GM19099 (cell line): Measurements from ENCODE around the gene KCNQ2.

Experiments
- POLR2A ChIP-seq: IDR thresholded peaks from 3 replicates; pipeline ENCODE4 v1.6.1; 2011; ENCODE audit warnings: low read depth; ENCODE audit not compliant: insufficient read length; ENCODE audit errors: extremely low read depth

KCNQ2 gene

DNA sequence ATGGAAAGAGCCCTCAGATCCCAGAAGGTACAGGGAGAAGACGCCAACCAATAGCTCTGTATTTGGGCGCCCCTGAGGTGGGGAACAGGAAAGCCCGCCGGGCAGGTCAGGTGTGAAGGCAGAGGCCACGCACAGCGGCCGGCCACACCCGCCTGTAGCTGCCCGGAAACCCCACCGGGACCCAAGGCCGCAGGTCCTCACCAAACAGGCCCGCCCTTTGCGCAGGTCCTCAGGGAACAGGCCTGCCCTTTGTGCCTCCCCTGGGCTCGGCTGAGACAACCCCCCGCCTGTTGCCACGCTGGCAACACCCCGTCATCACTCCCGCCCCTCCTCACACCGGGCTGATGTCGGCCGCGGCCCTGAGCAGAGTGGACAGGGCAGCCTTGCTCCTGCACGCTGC is 66.4 kb downstream of the KCNQ2 start:
- no peak for TF ChIP-seq POLR2A

DNA sequence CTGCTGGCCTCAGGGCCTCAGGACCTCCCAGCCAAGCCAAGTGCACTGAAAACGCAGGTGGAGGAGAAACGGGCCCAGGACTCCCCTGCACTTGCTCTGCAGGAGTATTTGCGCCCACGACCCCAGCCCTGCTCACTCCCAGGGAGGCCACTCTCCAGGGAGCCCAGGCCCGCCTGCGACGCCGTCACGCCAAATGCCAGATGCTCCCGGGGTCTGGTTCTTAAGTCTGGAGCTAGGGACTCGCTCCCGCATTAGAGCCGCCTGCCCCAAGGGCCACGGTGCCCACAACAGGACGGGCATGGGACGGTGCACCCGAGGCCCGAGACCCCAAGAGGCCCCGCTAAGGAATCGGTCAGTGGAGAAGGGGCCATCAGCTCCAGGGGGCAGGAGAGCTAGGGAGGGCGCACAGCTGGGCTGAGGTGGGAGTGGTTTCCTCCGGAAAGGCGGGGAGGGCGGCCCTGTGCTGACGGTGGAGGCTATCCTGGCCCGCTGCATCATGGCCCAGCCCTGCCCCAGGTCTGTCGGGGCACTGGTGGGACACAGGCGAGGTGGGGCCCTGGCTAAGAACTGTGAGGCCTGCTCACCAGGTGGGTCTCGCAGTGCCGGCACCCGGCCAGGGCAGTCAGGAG is 67.2 kb downstream of the KCNQ2 start:
- TF ChIP-seq POLR2A = no peak

DNA sequence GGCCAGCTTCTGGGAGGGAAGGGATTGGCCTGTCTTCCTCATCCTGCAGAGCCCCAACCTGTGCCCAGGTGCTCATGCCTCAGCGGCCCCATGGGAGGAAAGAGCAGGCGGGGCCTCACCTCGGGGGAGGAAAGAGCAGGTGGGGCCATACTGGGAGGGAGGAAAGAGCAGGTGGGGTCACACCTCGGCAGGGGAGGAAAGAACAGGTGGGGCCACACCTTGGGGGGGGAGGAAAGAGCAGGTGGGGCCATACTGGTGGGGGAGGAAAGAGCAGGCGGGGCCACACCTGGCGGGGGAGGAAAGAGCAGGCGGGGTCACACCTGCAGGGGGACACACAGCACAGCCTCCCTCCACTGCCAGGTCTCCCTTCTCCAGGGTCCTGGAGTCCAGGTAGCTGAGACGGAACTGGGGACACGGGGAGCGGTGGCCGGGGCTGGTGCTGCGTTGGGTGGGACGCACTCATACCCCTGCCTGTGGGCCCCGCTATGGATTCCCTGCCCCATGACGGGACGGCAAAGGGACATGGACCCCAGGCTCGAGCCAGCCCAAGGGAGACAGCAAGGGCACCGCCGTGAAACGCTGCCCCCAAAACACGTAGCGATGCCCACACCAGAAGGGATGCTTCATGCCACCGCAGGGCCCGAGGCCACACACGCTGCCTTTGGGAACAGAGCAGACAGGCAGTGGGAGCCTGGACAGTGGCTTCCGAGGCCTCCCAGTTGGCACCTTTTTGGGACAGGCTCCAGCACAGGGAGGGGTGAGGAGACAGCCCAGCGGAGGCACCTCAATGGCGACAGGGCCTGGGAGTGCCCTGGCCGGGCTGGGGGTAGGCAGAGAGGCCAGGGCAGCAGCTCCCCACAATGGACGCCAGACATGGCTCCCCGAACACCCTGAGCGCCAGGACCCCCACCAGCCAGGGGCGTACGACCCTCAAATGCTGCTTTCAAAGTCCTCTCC is 68.0 kb downstream of the KCNQ2 start:
- TF ChIP-seq POLR2A = no peak

DNA sequence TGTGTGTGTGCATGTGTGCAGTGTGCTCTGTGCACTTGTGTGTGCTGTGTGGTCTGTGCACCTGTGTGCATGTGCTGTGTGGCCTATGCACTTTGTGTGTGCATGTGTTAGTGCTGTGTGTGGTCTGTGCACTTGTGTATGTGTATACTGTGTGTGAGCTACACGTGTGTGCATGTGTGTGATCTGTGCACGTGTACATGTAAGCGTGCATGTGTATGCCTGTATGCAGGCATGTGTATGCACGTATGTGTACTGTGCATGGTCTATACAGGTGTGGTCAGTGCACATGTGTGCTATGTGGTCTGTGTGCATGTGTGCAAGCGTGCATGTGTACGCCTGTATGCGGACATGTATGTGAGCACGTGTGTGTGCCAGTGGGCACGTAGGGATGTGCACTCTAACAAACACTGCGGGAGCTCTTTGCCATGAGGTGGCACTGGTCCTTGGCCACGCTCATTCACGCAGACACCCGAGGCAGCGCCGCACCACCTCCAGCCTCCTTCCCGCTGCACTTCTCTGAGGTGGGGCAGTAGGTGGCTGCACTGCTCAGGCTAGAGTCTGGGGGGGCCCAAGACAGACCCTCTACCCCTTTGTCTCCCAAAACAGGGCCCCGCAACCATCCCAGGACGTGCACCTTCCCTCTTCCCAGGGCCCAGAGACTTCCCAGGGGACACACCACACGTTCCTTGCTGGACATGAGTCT is 68.9 kb downstream of the KCNQ2 start:
- TF ChIP-seq POLR2A = no peak

DNA sequence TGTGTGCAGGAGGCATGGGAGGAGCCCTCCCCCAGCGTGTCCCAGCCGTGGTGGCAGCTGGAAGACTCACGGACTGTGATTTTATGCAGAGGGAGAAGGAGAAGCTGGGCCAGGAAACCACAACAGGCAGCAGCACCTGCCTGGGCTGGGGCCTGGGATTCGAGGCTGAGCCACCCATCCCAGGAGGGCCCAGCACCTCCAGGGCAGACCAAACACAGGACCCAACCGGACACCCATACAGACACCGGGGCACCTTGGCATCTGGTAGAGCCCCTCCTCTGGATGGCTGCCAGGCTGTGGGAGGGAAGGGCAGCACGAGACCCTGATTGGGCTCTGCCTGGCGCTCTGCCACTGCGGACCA is 69.6 kb downstream of the KCNQ2 start:
- TF ChIP-seq POLR2A = no peak

DNA sequence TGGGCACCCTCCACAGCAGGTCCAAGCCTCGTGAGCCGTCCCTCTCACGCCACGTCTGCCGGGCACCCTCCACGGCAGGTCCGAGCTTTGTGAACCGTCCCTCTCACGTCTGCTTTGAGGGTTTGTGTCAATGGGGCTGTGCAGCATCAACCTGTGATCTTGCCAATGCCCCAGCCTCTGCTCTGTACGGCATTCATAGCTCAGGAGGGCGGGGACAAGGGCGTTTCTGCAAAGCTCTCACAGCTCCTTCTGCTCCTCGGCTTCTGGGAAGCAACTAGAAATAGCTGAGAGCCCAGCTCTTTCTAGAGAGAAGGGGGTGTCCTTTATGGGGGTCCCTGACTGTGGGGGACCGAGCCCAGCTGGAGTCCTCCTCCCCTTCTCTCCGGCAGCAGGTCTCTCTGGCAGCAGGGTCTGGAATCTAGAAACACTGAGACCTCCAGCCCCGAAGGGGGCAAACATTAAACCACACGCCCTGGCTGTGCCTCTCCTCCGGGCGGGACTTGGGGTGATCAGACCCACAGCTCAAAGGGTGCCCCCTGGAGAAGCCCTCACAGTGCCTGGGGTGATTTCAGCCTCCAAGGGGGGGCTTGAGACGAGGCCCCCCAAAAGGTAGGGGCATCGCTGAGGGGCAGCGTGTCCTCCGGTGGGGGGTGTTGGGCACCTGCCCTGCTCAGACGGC is 70.1 kb downstream of the KCNQ2 start:
- TF ChIP-seq POLR2A = no peak

DNA sequence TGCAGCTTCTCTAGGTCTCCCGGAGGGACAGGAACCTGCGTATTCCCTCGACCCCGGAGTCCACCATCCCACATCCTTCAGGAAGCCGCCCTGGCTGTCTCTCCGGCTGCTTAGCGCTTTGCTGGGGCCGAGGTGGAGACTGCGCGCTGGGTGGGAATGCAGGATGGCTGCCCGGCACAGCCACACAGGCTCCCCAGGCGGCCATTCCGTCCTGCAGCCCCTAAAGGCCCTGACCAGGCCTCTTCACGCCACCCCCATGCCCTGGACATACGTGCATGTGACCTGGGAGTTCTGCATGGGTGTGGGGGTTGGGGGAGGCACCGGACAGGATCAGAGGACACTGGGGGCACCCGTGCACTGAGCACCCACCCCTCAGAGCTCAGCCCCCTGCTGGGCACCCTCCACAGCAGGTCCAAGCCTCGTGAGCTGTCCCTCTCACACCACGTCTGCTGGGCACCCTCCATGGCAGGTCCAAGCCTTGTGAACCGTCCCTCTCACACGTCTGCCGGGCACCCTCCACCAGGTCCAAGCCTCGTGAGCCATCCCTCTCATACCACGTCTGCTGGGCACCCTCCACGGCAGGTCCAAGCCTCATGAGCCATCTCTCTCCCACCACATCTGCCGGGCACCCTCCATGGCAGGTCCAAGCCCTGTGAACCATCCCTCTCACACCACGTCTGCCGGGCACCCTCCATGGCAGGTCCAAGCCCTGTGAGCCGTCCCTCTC is 70.9 kb downstream of the KCNQ2 start:
- TF ChIP-seq POLR2A = no peak

DNA sequence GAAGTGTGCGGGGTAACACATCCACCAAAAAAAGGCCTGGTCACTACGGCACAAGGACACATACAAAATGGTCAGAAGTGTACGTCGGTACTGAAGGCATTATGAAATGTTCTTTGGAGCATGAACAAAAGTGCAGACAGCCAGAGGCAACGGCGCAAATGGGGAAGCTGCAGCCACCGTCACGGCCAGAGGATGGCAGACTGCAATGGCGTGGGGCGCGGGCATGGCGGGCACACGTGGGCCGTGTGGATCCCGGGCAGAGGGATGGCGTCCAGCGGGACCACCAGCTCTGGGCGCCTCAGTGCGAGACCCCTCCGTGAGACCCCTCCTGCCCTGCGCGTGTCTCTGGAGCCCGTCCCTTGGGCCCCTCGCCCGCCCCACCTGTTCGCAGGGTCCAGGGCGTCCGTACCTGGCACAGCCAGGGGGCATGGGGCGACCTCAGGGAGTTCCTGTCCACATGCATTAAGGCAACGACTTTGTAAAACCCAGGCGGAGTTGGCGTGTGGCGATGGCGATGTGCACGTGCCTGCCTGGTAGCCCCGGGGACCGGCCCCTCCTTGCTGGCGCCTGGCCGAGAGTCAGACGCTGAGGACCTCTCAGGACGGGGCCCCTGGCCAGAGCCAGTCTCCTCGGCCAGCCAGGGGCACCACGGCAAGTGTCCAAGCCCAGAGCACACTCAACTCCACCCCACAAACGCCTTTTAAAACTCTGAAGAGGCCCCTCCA is 71.8 kb downstream of the KCNQ2 start:
- no peak for TF ChIP-seq POLR2A

DNA sequence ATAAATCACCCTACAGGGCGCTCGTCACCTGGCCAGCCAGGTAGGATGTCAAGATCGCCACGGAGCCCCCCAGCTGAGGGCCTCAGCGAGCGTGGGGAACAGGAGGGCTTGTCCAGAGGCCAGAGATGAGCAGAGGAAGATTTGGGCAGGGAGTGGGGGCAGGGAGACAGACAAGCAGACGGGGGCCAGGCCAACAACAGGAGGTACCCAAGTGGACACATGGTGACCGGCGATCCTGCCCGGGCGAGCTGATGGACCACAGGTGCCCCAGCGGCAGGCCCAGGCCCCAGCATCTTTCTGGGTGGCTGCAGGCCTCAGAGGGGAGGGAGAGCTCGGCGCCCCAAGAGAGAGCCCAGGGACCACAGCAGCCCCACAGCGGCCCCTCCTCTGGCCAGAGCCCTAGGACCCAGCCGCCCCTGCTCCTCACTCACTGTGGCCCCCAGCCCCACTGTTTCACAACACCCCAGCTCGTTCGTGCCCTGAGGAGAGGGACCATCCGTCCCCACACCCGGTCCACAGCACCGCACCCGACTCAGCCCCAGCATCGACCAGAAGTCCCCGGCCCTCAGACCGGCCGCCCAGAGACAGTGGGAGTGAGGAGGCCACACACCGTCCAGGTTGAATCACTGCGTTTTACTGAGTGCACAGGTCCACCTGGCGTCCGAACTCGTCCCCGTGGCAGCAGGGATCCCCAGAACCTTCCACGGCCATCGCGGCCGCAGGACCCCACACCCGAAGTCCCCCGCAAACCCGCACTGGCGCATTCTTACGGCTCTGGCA is 72.7 kb downstream of the KCNQ2 start:
- TF ChIP-seq POLR2A = no peak

DNA sequence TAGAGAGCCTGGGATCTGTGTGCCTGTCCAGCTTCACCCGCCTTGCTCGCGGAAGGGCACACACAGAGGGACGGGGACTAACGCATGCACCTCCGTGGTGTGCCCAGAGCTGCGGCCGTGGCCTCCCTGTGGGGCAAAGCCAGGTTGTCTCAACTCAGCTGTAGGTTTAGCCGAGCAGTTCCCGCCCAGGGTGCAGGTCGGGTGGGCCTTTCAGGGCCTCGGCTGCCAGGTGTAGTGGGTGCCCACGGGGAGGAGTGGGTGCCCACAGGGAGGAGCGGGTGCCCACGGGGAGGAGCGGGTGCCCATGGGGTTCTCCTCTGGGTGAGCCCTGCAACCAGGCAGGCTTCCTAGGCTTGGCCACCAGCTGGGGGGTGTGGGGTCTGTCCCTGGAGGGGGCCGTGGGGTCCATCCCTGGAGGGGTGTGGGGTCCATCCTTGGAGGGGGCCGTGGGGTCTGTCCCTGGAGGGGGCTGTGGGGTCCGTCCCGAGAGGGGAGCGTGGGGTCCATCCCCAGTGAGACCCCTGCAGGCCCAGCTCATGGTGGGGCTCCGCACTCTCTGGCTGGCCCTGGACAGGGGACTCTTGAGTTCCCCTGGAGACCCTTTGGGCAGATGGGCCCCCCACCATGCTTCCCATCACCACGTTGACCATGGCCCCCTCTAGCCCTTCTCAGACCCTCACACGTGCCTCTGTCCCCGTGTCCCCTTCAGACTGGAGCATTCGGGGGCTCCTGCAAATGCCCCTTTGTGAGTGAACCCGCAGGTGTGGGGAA is 73.5 kb downstream of the KCNQ2 start:
- TF ChIP-seq POLR2A = no peak

DNA sequence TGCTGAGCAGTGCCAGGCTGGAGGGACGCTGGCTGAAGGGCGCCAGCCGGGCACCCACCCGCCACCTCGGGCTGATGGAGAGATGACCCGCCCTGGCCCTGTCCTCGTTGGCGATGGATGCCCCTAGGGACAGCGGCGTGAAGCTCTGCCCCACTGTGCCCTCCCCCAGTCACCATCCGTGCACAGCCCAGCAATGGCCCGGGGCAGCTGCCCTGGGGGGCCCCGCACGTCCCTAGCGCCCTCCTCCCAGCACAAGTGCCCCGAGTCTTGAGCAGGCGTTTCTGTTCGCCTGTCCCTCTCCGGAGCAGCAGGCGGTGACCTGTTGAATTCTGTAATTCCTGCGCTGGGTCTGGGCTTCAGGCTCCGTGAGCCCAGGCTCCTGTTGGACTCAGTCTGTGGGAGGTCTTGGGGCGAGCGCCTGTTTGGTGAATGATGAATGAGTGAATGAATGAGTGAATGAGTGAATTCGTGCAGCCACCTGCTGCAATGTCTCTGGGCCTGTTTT is 74.5 kb downstream of the KCNQ2 start:
- TF ChIP-seq POLR2A = no peak

DNA sequence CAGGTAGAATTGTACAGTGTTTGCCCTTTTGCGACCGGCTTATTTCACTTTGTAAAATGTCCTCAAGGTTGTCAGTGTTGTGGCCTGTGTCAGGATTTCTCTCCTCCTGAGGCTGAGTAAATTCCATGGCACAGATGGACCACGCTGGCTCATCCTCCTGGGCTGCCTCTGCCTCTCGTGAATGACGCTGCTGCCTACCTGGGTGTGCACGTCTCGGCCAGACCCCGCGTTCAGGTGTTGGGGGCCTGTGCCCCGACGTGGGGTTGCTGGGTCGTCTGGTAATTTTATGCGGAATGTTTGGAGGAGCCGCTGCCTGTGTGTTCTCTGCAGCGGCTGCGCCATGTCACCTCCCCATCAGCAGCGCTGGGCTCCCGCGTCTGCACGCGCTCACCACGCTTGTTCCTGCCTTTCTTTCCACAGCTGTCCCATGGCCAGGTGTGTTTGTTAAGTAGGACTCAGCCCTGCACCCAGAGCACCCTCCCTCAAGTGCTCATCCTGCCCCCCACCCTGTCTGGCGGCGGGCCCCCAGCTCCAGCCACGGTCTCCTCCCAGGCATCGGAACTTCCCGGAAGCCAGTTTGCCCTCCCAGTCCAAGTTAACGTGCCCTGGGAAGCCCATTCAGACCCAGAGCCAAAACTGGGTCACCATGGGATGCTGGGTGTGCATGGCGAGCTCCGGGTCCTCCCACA is 75.2 kb downstream of the KCNQ2 start:
- no peak for TF ChIP-seq POLR2A

DNA sequence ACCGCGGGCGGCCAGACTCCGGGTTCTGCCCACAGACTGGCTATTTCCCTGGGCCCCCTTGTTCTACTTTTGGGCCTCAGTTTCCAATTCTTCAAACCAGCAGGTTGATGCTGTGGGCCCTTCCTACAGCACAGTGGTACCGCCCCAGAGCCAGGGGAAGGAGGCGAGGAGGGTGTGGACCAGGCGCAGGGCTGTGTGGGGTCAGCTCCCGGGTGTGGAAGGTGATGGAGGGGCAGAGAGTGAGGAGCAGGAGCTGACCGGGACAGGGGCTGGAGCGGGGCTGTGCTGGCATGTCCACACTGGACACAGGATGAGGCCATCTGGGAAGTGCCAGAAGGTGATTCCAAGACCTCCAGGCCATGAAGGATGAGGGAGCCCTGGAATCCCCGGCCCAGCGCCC is 76.2 kb downstream of the KCNQ2 start:
- no peak for TF ChIP-seq POLR2A
